IMR-90 (cell line): ENCODE data around the gene EPN1. TPM values are rescaled to one million over a fixed set of nuclear protein-coding genes. Genes with fewer than 3 reads are reported as not detected.

Source experiments
- ATAC-seq: fragments of 200-7000 bp; cut with Tn5 transposase; 2 replicates; pipeline ENCODE4 v1.9.1; 2020; ENCODE audit warnings: low read depth, mild to moderate bottlenecking, moderate library complexity
- BruUV-seq: library from RNA; stranded (reverse); fragments of 400-500 nt; replicated peaks from 2 replicates; lab custom pipeline; 2021; lab: Mats Ljungman, UMichigan
- CTCF ChIA-PET: fragments of 300-600 bp; formaldehyde crosslinking; extraction: SDS; loops from one replicate; lab custom pipeline; 2021; ENCODE audit warnings: antibody characterized with exemption; lab: Yijun Ruan, JAX
- POLR2A ChIA-PET: fragments of 300-600 bp; sonication (Branson Sonifier 250); formaldehyde crosslinking; loops from one replicate; lab custom pipeline; 2022; ENCODE audit warnings: antibody characterized with exemption; ENCODE audit not compliant: unreplicated experiment; lab: Charles Lee
- DNase-seq: peaks from one replicate; pipeline ENCODE4 v3.0.0; 2013
- H2AFZ ChIP-seq: replicated peaks from 2 replicates; pipeline ENCODE3; 2013; ENCODE audit warnings: low read length, mild to moderate bottlenecking; ENCODE audit not compliant: poor library complexity
- H2AK5ac ChIP-seq: 2 replicates; pipeline ENCODE4 v1.6.1; 2013; ENCODE audit warnings: low read depth, low read length, inconsistent platforms
- H2AK9ac ChIP-seq: replicated peaks from 2 replicates; pipeline ENCODE3; 2013; ENCODE audit warnings: mild to moderate bottlenecking, low read depth, low read length, moderate library complexity; ENCODE audit not compliant: poor library complexity
- H2BK120ac ChIP-seq: 2 replicates; pipeline ENCODE4 v1.6.1; 2013; ENCODE audit warnings: low read depth, low read length, inconsistent platforms
- H2BK15ac ChIP-seq: 3 replicates; pipeline ENCODE4 v1.6.1; 2013; ENCODE audit warnings: low read depth, low read length, inconsistent platforms
- H2BK20ac ChIP-seq: 2 replicates; pipeline ENCODE4 v1.6.1; 2013; ENCODE audit warnings: low read depth, mild to moderate bottlenecking, inconsistent platforms, low read length, moderate library complexity
- H2BK5ac ChIP-seq: 2 replicates; pipeline ENCODE4 v1.6.1; 2013; ENCODE audit warnings: mild to moderate bottlenecking, low read depth, low read length, inconsistent platforms; ENCODE audit not compliant: poor library complexity, severe bottlenecking
- H3K14ac ChIP-seq: replicated peaks from 2 replicates; pipeline ENCODE4 v1.6.1; 2013; ENCODE audit warnings: low read depth, low read length, inconsistent platforms
- H3K18ac ChIP-seq: 2 replicates; pipeline ENCODE4 v1.6.1; 2013; ENCODE audit warnings: low read depth, low read length, control low read depth
- H3K23ac ChIP-seq: 2 replicates; pipeline ENCODE4 v1.6.1; 2013; ENCODE audit warnings: low read depth, low read length, inconsistent platforms
- H3K27ac ChIP-seq: 2 replicates; pipeline ENCODE4 v1.5.1; 2013; ENCODE audit warnings: mild to moderate bottlenecking, control low read depth, low read length; ENCODE audit not compliant: insufficient read depth
- H3K27me3 ChIP-seq: 2 replicates; pipeline ENCODE4 v1.6.1; 2013; ENCODE audit warnings: low read length; ENCODE audit not compliant: control insufficient read depth, insufficient read depth
- H3K36me3 ChIP-seq: 2 replicates; pipeline ENCODE4 v1.6.1; 2013; ENCODE audit warnings: low read length, mixed read lengths; ENCODE audit not compliant: control insufficient read depth, insufficient read depth
- H3K4ac ChIP-seq: 2 replicates; pipeline ENCODE4 v1.6.1; 2013; ENCODE audit warnings: low read depth, low read length, inconsistent platforms
- H3K4me1 ChIP-seq: 2 replicates; pipeline ENCODE4 v1.6.1; 2013; ENCODE audit warnings: low read length, mixed read lengths; ENCODE audit not compliant: control insufficient read depth, insufficient read depth
- H3K4me2 ChIP-seq: 2 replicates; pipeline ENCODE4 v1.6.1; 2013; ENCODE audit warnings: low read depth, mild to moderate bottlenecking, control low read depth, low read length, moderate library complexity
- H3K4me3 ChIP-seq: 2 replicates; pipeline ENCODE4 v1.5.1; 2013; ENCODE audit warnings: low read depth, mild to moderate bottlenecking, control low read depth, low read length, moderate library complexity; ENCODE audit not compliant: insufficient read depth
- H3K56ac ChIP-seq: 2 replicates; pipeline ENCODE4 v1.6.1; 2013; ENCODE audit warnings: low read length, inconsistent platforms; ENCODE audit not compliant: insufficient read depth; ENCODE audit errors: extremely low read depth
- H3K79me1 ChIP-seq, 2 experiments: 2 replicates each; pipeline ENCODE4 v1.6.1; 2013; ENCODE audit warnings: low read length in 2 of 2, inconsistent platforms in 1 of 2, low read depth in 1 of 2
- H3K9ac ChIP-seq: 2 replicates; pipeline ENCODE4 v1.6.1; 2013; ENCODE audit warnings: low read depth, low read length, control low read depth
- H3K9me1 ChIP-seq: 2 replicates; pipeline ENCODE4 v1.6.1; 2013; ENCODE audit warnings: low read length, inconsistent platforms; ENCODE audit not compliant: insufficient read depth
- H3K9me3 ChIP-seq: 2 replicates; pipeline ENCODE4 v1.6.1; 2013; ENCODE audit warnings: low read length; ENCODE audit not compliant: control insufficient read depth, insufficient read depth
- H4K20me1 ChIP-seq: 2 replicates; pipeline ENCODE4 v1.6.1; 2013; ENCODE audit warnings: low read length, inconsistent platforms; ENCODE audit not compliant: insufficient read depth
- H4K5ac ChIP-seq: 2 replicates; pipeline ENCODE4 v1.6.1; 2013; ENCODE audit warnings: mild to moderate bottlenecking, low read depth, low read length, control low read depth
- H4K8ac ChIP-seq, 2 experiments: 2 replicates each; pipeline ENCODE4 v1.6.1; 2013; ENCODE audit warnings: low read depth in 2 of 2, low read length in 2 of 2, control low read depth in 1 of 2, inconsistent platforms in 1 of 2
- H4K91ac ChIP-seq: 2 replicates; pipeline ENCODE4 v1.6.1; 2013; ENCODE audit warnings: low read depth, low read length, inconsistent platforms; ENCODE audit not compliant: insufficient read depth
- BHLHE40 ChIP-seq: fragments of 150-350 bp; IDR thresholded peaks from 2 replicates; pipeline ENCODE4 v1.6.1; 2016; ENCODE audit warnings: mild to moderate bottlenecking, low read depth, low read length
- CEBPB ChIP-seq: IDR thresholded peaks from 2 replicates; pipeline ENCODE4 v1.6.1; 2012; ENCODE audit warnings: low read depth, low read length, improper control_type of control experiment
- CHD1 ChIP-seq: IDR thresholded peaks from 2 replicates; pipeline ENCODE4 v1.6.1; 2012; ENCODE audit warnings: low read depth, low read length, improper control_type of control experiment
- CTCF ChIP-seq: conservative IDR thresholded peaks from 2 replicates; pipeline ENCODE4 v1.5.1; 2012; ENCODE audit warnings: mild to moderate bottlenecking, low read depth, low read length, improper control_type of control experiment
- ELK1 ChIP-seq: fragments of 150-350 bp; IDR thresholded peaks from 2 replicates; pipeline ENCODE4 v1.6.1; 2016; ENCODE audit warnings: low read depth, mild to moderate bottlenecking, low read length, moderate library complexity, borderline replicate concordance
- MAFK ChIP-seq: IDR thresholded peaks from 2 replicates; pipeline ENCODE4 v1.6.1; 2012; ENCODE audit warnings: low read depth, low read length, improper control_type of control experiment
- MXI1 ChIP-seq: IDR thresholded peaks from 2 replicates; pipeline ENCODE4 v1.6.1; 2012; ENCODE audit warnings: low read depth, mild to moderate bottlenecking, low read length, moderate library complexity, borderline replicate concordance
- NFE2L2 ChIP-seq: fragments of 150-350 bp; IDR thresholded peaks from 2 replicates; pipeline ENCODE4 v1.6.1; 2016; ENCODE audit warnings: low read depth, mild to moderate bottlenecking, low read length
- POLR2A ChIP-seq: IDR thresholded peaks from 2 replicates; pipeline ENCODE4 v1.6.1; 2012; ENCODE audit warnings: mild to moderate bottlenecking, low read depth, low read length
- RAD21 ChIP-seq: IDR thresholded peaks from 2 replicates; pipeline ENCODE4 v1.6.1; 2012; ENCODE audit warnings: low read length, improper control_type of control experiment
- RCOR1 ChIP-seq: IDR thresholded peaks from 2 replicates; pipeline ENCODE4 v1.6.1; 2012; ENCODE audit warnings: mild to moderate bottlenecking, low read length, improper control_type of control experiment; ENCODE audit not compliant: insufficient replicate concordance
- RFX5 ChIP-seq: IDR thresholded peaks from 2 replicates; pipeline ENCODE4 v1.8.0; 2012; ENCODE audit warnings: low read depth, mild to moderate bottlenecking, low read length, moderate library complexity
- SMC3 ChIP-seq: fragments of 150-350 bp; IDR thresholded peaks from 2 replicates; pipeline ENCODE4 v1.6.1; 2016; ENCODE audit warnings: low read depth, mild to moderate bottlenecking, antibody characterized with exemption, low read length, moderate library complexity
- USF2 ChIP-seq: fragments of 150-350 bp; IDR thresholded peaks from 2 replicates; pipeline ENCODE4 v1.6.1; 2017; ENCODE audit warnings: mild to moderate bottlenecking, antibody characterized with exemption, low read length, low read depth
- WGBS, 2 experiments: methylation state at CpG; one replicate each; pipeline versions ENCODE4 v1.1.5 to v1.1.7; 2013; ENCODE audit warnings: missing lambda C conversion rate in 2 of 2; ENCODE audit not compliant: insufficient read length in 1 of 2; ENCODE audit errors: extremely low coverage in 2 of 2; 5-methylcytosine and 5-hydroxymethylcytosine counted together
- dilution Hi-C: fragments of 300-500 bp; cut with HindIII; formaldehyde crosslinking; loops from one replicate; pipeline ENCODE4 v1.14.3; 2018; ENCODE audit warnings: low sequenced_read_pairs; ENCODE audit not compliant: unreplicated experiment
- in situ Hi-C: fragments of 300-500 bp; cut with MboI; formaldehyde crosslinking; loops from 3 replicates; pipeline ENCODE4 v1.14.3; 2019; ENCODE audit warnings: low sequenced_read_pairs, inconsistent platforms, mixed read lengths
- intact Hi-C: fragments of 100-400 bp; cut with micrococcal nuclease; formaldehyde crosslinking; loops from 2 replicates; pipeline ENCODE4 v1.10.0; 2022
- polyA plus RNA-seq, 3 experiments: library from polyadenylated mRNA; depleted of rRNA; stranded (reverse); fragments of >200 nt; gene quantifications; 2 replicates each; pipeline ENCODE4 v1.2.3, GENCODE V29; 2012; ENCODE audit warnings: low replicate concordance in 1 of 3
- total RNA-seq: library from RNA; depleted of rRNA; stranded (reverse); fragments of >200 nt; gene quantifications from 2 replicates; pipeline ENCODE4 v1.2.3, GENCODE V29; 2012

EPN1 gene
- total and polyA plus RNA-seq, 2 of the 4 experiments (the other 2 are of a cell fraction) = 19.0 to 122 TPM

DNA sequence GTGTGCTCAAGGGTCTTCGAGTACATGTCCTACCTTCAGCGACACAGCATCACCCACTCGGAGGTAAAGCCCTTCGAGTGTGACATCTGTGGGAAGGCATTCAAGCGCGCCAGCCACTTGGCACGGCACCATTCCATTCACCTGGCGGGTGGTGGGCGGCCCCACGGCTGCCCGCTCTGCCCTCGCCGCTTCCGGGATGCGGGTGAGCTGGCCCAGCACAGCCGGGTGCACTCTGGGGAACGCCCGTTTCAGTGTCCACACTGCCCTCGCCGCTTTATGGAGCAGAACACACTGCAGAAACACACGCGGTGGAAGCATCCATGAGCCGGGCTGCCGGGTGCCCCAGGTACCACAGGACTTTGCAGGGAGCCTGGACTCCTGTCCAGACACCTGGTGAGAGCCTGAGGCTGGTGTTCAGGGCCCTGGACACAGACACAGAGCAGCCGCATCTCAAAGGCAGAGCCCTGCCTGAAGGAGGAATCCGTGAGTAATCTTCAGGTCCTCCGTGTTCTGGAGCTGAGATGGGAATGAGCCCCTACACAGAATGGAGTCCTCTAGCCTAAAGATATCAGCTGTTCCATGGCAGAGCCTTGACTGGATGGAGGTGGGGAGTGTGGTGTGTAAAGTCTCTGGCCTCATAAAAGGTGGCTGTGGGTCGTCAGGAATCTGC, 30.0 kb upstream of the EPN1 start:
- H2BK15ac ChIP-seq = no peak overlapping the region
- dilution Hi-C loops = no loop called here
- H2BK120ac ChIP-seq = no peak overlapping the region
- peaks cover 27 to 72% of the 10 kb centered on the region in 2 experiments for H3K79me1 ChIP-seq
- H4K20me1 ChIP-seq = no peaks in the 10 kb centered on the region
- peaks cover 14% of the 10 kb centered on the region for H3K36me3 ChIP-seq
- 92% methylated on average over 19 of the region's 28 CpGs; no CpG with 5 or more reads in 1 of the 2 experiments for WGBS, 2 experiments
- no peak overlapping the region for H3K56ac ChIP-seq
- H3K9me1 ChIP-seq = no peaks in the 10 kb centered on the region
- ATAC-seq = no peak
- CTCF ChIA-PET = no interaction called here
- no peak overlapping the region for H4K91ac ChIP-seq
- in situ Hi-C loops = loop anchor here (25.0 kb wide), 2 partner anchors 358 to 533 kb away; partner anchors contain the start of genes BRSK1, HSPBP1 and PPP1R12C
- DNase-seq = no peak
- peaks cover 17% of the 10 kb centered on the region for H3K4me1 ChIP-seq
- no peak overlapping the region for H3K23ac ChIP-seq
- H3K18ac ChIP-seq = no peak overlapping the region
- H2AFZ ChIP-seq = no peak overlapping the region
- H3K27me3 ChIP-seq = no peaks in the 10 kb centered on the region
- no peak overlapping the region for H3K14ac ChIP-seq
- H2AK5ac ChIP-seq = peak overlapping the region; percentile 97; the same call in 1 of the 2 replicates
- H3K9me3 ChIP-seq = no peaks in the 10 kb centered on the region
- no peak overlapping the region for H4K8ac ChIP-seq
- peak overlapping the region; percentile 96 for H2AK9ac ChIP-seq
- POLR2A ChIA-PET = interaction anchor here (1.0 kb wide), 1 partner anchor 9 kb away, joined by 4 read pairs; no protein-coding TSS in a partner anchor
- no peak overlapping the region for H3K27ac ChIP-seq
- no peak overlapping the region for H2BK20ac ChIP-seq
- no peak overlapping the region for H4K5ac ChIP-seq
- no peak overlapping the region for H3K4ac ChIP-seq
- no peak overlapping the region for H3K9ac ChIP-seq
- TF ChIP-seq ELK1 (no peak), BHLHE40 (no peak), RAD21 (no peak), MXI1 (no peak), CEBPB (no peak), POLR2A (no peak), USF2 (no peak), CTCF (no peak), SMC3 (no peak), RCOR1 (no peak), NFE2L2 (no peak), MAFK (no peak), RFX5 (no peak), CHD1 (no peak)
- intact Hi-C loops = no loop called here
- no peak overlapping the region for H3K4me3 ChIP-seq
- no peak overlapping the region for H2BK5ac ChIP-seq
- no peak overlapping the region; the same call in 1 of the 2 replicates for H3K4me2 ChIP-seq
- BruUV-seq = no TSS peak
